GM12878 (cell line): ENCODE measurements around the gene CPSF3. TPM values are rescaled to one million over a fixed set of nuclear protein-coding genes. Genes with fewer than 3 reads are reported as not detected.

ENCODE experiments used
- ATF2 ChIP-seq: IDR thresholded peaks from 2 replicates; pipeline ENCODE4 v1.6.1; 2012; ENCODE audit warnings: low read length, inconsistent platforms
- ATF3 ChIP-seq: IDR thresholded peaks from 2 replicates; pipeline ENCODE4 v1.6.1; 2011; ENCODE audit warnings: low read depth, mild to moderate bottlenecking, low read length, moderate library complexity, borderline replicate concordance; ENCODE audit errors: extremely low read depth
- BCL11A ChIP-seq: IDR thresholded peaks from 2 replicates; pipeline ENCODE4 v1.6.1; 2011; ENCODE audit warnings: low read depth, low read length
- BHLHE40 ChIP-seq, 2 experiments: fragments of 450-650 bp in 1 of 2; IDR thresholded peaks; 2 replicates each; pipeline ENCODE4 v1.6.1; 2011 to 2017; ENCODE audit warnings: low read depth in 2 of 2, borderline replicate concordance in 1 of 2, improper control_type of control experiment in 1 of 2, low read length in 1 of 2, mild to moderate bottlenecking in 1 of 2
- CBX5 ChIP-seq: sonication (generic); IDR thresholded peaks from 2 replicates; pipeline ENCODE4 v1.6.1; 2016; ENCODE audit warnings: low read depth, moderate library complexity, mild to moderate bottlenecking, inconsistent platforms
- CHD2 ChIP-seq: IDR thresholded peaks from 2 replicates; pipeline ENCODE4 v1.6.1; 2011; ENCODE audit warnings: low read depth, low read length, improper control_type of control experiment, borderline replicate concordance
- HDAC6 ChIP-seq: fragments of 200-600 bp; sonication (generic); IDR thresholded peaks from one replicate; pipeline ENCODE4 v1.8.0; 2017; ENCODE audit warnings: antibody characterized with exemption; ENCODE audit not compliant: unreplicated experiment
- NFYA ChIP-seq: IDR thresholded peaks from 2 replicates; pipeline ENCODE4 v1.6.1; 2011; ENCODE audit warnings: low read depth, mild to moderate bottlenecking, low read length, improper control_type of control experiment, borderline replicate concordance
- NR2F1 ChIP-seq: fragments of 450-650 bp; conservative IDR thresholded peaks from 2 replicates; pipeline ENCODE4 v1.6.1; 2017; ENCODE audit warnings: mild to moderate bottlenecking
- PKNOX1 ChIP-seq: fragments of 450-650 bp; IDR thresholded peaks from 2 replicates; pipeline ENCODE4 v1.6.1; 2016; ENCODE audit warnings: mild to moderate bottlenecking
- PML ChIP-seq: IDR thresholded peaks from 2 replicates; pipeline ENCODE4 v1.6.1; 2012; ENCODE audit warnings: low read length, inconsistent platforms
- SMC3 ChIP-seq: IDR thresholded peaks from 2 replicates; pipeline ENCODE4 v1.6.1; 2011; ENCODE audit warnings: low read length, improper control_type of control experiment, borderline replicate concordance
- STAT1 ChIP-seq: fragments of 450-650 bp; conservative IDR thresholded peaks from 2 replicates; pipeline ENCODE4 v1.6.1; 2014; ENCODE audit warnings: antibody characterized with exemption, mild to moderate bottlenecking
- TAF1 ChIP-seq: IDR thresholded peaks from 2 replicates; pipeline ENCODE4 v1.6.1; 2011; ENCODE audit warnings: mild to moderate bottlenecking, low read depth, low read length, borderline replicate concordance
- TBL1XR1 ChIP-seq: IDR thresholded peaks from 2 replicates; pipeline ENCODE4 v1.6.1; 2012; ENCODE audit warnings: low read depth, low read length, improper control_type of control experiment
- TCF7 ChIP-seq: IDR thresholded peaks from 2 replicates; pipeline ENCODE4 v1.6.1; 2014; ENCODE audit warnings: antibody characterized with exemption, borderline replicate concordance
- WRNIP1 ChIP-seq: IDR thresholded peaks from 2 replicates; pipeline ENCODE4 v1.6.1; 2011; ENCODE audit warnings: low read depth, low read length, improper control_type of control experiment, borderline replicate concordance
- YBX1 ChIP-seq: fragments of 450-650 bp; IDR thresholded peaks from 2 replicates; pipeline ENCODE4 v1.6.1; 2016; ENCODE audit warnings: antibody characterized with exemption
- ZNF687 ChIP-seq: fragments of 450-650 bp; IDR thresholded peaks from 2 replicates; pipeline ENCODE4 v1.6.1; 2017; ENCODE audit warnings: mild to moderate bottlenecking, moderate library complexity
- polyA plus RNA-seq, 11 experiments: library from polyadenylated mRNA; depleted of rRNA in 4 of 11; unstranded in 6 of 11; stranded (reverse) in 5 of 11; fragments of >200 nt; fragmentation: Nextera tagmentation in 4 of 11; fragmentation: Illumina TruSeq in 1 of 11; extraction: Ambion mirVana in 4 of 11; extraction: Trizol in 1 of 11; gene quantifications; 1 replicate in 1 of 11; 2 replicates in 10 of 11; pipeline versions ENCODE4 v1.2.1 to v1.2.3, GENCODE V29; 2011 to 2016; ENCODE audit warnings: inconsistent platforms in 2 of 11, missing spikeins in 2 of 11, low read depth in 1 of 11
- total RNA-seq, 4 experiments: library from RNA; depleted of rRNA in 3 of 4; stranded (reverse); fragments of >200 nt in 3 of 4; fragmentation: Illumina TruSeq in 1 of 4; extraction: Trizol in 1 of 4; gene quantifications; 2 replicates each; pipeline versions ENCODE4 v1.2.1 to v1.2.3, GENCODE V29; 2013 to 2021
- TF ChIP-seq, protein P1 (sequence below): IDR thresholded peaks from 2 replicates; pipeline ENCODE4 v1.6.1; 2012; ENCODE audit warnings: mild to moderate bottlenecking, low read depth, low read length

Gene CPSF3
- total and polyA plus RNA-seq, 10 of the 15 experiments (the other 5 are each of a cell fraction or from before 2014, with no cell fraction given), result 34.5 to 108 (median 76.1) TPM

GRCh38 chr2:9474361-9475057 lies 51.1 kb downstream of the CPSF3 start, which contains the start of gene IAH1 (continued):
- TF ChIP-seq TBL1XR1 (no peak), YBX1 (no peak), HDAC6 (no peak), SMC3 (no peak), ZNF687 (peak; percentile 75), CHD2 (no peak), BCL11A (no peak), BHLHE40 (IDR thresholded peaks at IDR 0.05; ENCODE audit: borderline replicate concordance in 1 of 2, low read depth in 2 of 2, low read length in 1 of 2) (peak in 1 of 2 experiments; percentile 48; a peak in 1 of 4 replicates), STAT1 (no peak), NFYA (no peak), CBX5 (no peak), ATF2 (no peak), PKNOX1 (no peak), PML (no peak; the same call in 1 of the 2 replicates), TCF7 (no peak), ATF3 (peak; percentile 14; the same call in 1 of the 2 replicates), TAF1 (peak; percentile 78; the same call in 1 of the 2 replicates), NR2F1 (peak; percentile 62), WRNIP1 (no peak)
- TF ChIP-seq, protein P1, sequence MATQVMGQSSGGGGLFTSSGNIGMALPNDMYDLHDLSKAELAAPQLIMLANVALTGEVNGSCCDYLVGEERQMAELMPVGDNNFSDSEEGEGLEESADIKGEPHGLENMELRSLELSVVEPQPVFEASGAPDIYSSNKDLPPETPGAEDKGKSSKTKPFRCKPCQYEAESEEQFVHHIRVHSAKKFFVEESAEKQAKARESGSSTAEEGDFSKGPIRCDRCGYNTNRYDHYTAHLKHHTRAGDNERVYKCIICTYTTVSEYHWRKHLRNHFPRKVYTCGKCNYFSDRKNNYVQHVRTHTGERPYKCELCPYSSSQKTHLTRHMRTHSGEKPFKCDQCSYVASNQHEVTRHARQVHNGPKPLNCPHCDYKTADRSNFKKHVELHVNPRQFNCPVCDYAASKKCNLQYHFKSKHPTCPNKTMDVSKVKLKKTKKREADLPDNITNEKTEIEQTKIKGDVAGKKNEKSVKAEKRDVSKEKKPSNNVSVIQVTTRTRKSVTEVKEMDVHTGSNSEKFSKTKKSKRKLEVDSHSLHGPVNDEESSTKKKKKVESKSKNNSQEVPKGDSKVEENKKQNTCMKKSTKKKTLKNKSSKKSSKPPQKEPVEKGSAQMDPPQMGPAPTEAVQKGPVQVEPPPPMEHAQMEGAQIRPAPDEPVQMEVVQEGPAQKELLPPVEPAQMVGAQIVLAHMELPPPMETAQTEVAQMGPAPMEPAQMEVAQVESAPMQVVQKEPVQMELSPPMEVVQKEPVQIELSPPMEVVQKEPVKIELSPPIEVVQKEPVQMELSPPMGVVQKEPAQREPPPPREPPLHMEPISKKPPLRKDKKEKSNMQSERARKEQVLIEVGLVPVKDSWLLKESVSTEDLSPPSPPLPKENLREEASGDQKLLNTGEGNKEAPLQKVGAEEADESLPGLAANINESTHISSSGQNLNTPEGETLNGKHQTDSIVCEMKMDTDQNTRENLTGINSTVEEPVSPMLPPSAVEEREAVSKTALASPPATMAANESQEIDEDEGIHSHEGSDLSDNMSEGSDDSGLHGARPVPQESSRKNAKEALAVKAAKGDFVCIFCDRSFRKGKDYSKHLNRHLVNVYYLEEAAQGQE, result 0 out of 2 replicates have a peak, but pooled peaks have one; percentile 16
